Amniotic stem cell (primary cell): ENCODE results near the gene SEMA6D.

Experiments
- DNase-seq: peaks from one replicate; lab custom pipeline; 2025; lab: John Stamatoyannopoulos, UW

SEMA6D gene

GRCh38 chr15:47717036-47717612 lies at the start of gene SEMA6D:
Gene SEMA6D (plus strand): TSS chr15:47717505. CDS start chr15:47759799, 42,294 bp downstream.
- DNase-seq = peak; percentile 66

- no peak for DNase-seq
Measured at GRCh38 chr15:47669221-47669620, 48.1 kb upstream of the SEMA6D start.

GRCh38 chr15:47670365-47670764 lies 46.9 kb upstream of the SEMA6D start:
- DNase-seq = no peak

GRCh38 chr15:47673232-47673761 lies 44.0 kb upstream of the SEMA6D start:
- DNase-seq = no peak

- DNase-seq = no peak
Measured at GRCh38 chr15:47674586-47675232, 42.6 kb upstream of the SEMA6D start.

- DNase-seq = no peak
Measured at GRCh38 chr15:47675735-47676134, 41.6 kb upstream of the SEMA6D start.

GRCh38 chr15:47678040-47678439 lies 39.3 kb upstream of the SEMA6D start:
- DNase-seq = no peak

GRCh38 chr15:47682661-47683060 lies 34.6 kb upstream of the SEMA6D start:
- DNase-seq = no peak

- peak; percentile 37 for DNase-seq
Measured at GRCh38 chr15:47685141-47685870, 32.0 kb upstream of the SEMA6D start.

- DNase-seq = no peak
Measured at GRCh38 chr15:47688573-47689086, 28.7 kb upstream of the SEMA6D start.

GRCh38 chr15:47689660-47690059 lies 27.6 kb upstream of the SEMA6D start:
- DNase-seq = no peak

- DNase-seq = no peak
Measured at GRCh38 chr15:47691882-47692281, 25.4 kb upstream of the SEMA6D start.

GRCh38 chr15:47696351-47696750 lies 21.0 kb upstream of the SEMA6D start:
- no peak for DNase-seq

GRCh38 chr15:47705281-47705997 lies 11.9 kb upstream of the SEMA6D start:
- no peak for DNase-seq

- DNase-seq = no peak
Measured at GRCh38 chr15:47707391-47707790, 9.9 kb upstream of the SEMA6D start.

- DNase-seq = no peak
Measured at GRCh38 chr15:47708161-47708980, 8.9 kb upstream of the SEMA6D start.

GRCh38 chr15:47711655-47712054 lies 5.7 kb upstream of the SEMA6D start:
- DNase-seq = no peak

GRCh38 chr15:47715402-47715801 lies 1.9 kb upstream of the SEMA6D start:
- DNase-seq = no peak

GRCh38 chr15:47715856-47716445 lies 1.4 kb upstream of the SEMA6D start:
- no peak for DNase-seq

- no peak for DNase-seq
Measured at GRCh38 chr15:47716516-47716915, 789 bp upstream of the SEMA6D start.
